WERI-Rb-1 (cell line): ENCODE results near the gene CDKL4.
"Not testable (repeated sequence)": the region's sequence is repeated elsewhere in the genome, so short reads cannot be mapped to it uniquely, and the experiment has no call there.

Experiments
- DNase-seq: peaks from one replicate; pipeline ENCODE4 v3.0.0-alpha.2; 2020
- H3K27ac ChIP-seq: fragments of 250-450 bp; sonication (Bioruptor Pico); 2 replicates; pipeline ENCODE4 v1.5.1; 2020; ENCODE audit warnings: mild to moderate bottlenecking, moderate library complexity
- H3K27me3 ChIP-seq: fragments of 250-450 bp; sonication (Bioruptor Pico); 2 replicates; pipeline ENCODE4 v1.5.1; 2021; ENCODE audit warnings: mild to moderate bottlenecking, low read depth, moderate library complexity; ENCODE audit not compliant: insufficient read depth, severe bottlenecking
- H3K36me3 ChIP-seq: fragments of 250-450 bp; sonication (Bioruptor Pico); 2 replicates; pipeline ENCODE4 v1.5.1; 2020; ENCODE audit warnings: mild to moderate bottlenecking, moderate library complexity
- H3K4me3 ChIP-seq: 2 replicates; pipeline ENCODE4 v1.5.1; 2011; ENCODE audit warnings: low read depth, mild to moderate bottlenecking, control low read depth, low read length
- H3K9me3 ChIP-seq: fragments of 250-450 bp; sonication (Bioruptor Pico); 2 replicates; pipeline ENCODE4 v1.5.1; 2021; ENCODE audit warnings: mild to moderate bottlenecking, moderate library complexity; ENCODE audit not compliant: severe bottlenecking
- TF ChIP-seq, protein P1 (sequence below): IDR thresholded peaks from 2 replicates; pipeline ENCODE4 v1.5.1; 2011; ENCODE audit warnings: low read depth, mild to moderate bottlenecking, control low read depth, inconsistent platforms, low read length

CDKL4 gene

DNA sequence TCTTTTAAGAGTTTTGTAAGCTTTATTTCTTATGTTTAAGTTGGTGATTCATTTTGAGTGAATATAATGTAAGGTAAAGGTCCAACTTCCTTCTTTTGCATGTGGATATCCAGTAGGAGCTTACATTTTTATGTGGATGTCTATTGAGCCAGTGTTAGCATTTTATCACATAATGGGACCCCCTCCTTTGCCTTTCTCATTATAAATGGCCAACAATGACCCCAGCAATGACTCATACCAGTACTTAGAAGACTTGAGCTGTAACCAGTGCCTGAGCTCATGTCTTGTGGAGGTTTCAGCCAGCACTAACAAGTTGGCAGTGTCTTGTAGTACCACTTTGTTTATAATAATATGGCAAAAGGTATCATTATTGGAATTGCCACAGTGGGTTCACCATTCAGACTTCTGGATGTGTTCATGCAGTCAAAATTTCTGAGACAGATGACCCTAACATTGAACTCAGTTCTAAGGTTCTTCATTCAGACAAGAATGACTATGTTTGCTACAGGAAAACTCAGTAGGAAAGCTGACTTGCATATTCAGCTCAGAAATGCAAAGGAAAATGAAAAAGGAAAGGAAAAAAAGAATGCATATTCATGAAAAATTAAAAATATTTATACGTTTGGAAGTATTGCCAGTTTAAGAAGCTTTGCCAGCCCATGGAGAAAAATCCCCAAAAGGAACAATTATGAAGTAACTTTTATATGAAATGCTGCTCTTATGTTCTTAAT, 41.0 kb downstream of the CDKL4 start:
- TF ChIP-seq, protein P1, sequence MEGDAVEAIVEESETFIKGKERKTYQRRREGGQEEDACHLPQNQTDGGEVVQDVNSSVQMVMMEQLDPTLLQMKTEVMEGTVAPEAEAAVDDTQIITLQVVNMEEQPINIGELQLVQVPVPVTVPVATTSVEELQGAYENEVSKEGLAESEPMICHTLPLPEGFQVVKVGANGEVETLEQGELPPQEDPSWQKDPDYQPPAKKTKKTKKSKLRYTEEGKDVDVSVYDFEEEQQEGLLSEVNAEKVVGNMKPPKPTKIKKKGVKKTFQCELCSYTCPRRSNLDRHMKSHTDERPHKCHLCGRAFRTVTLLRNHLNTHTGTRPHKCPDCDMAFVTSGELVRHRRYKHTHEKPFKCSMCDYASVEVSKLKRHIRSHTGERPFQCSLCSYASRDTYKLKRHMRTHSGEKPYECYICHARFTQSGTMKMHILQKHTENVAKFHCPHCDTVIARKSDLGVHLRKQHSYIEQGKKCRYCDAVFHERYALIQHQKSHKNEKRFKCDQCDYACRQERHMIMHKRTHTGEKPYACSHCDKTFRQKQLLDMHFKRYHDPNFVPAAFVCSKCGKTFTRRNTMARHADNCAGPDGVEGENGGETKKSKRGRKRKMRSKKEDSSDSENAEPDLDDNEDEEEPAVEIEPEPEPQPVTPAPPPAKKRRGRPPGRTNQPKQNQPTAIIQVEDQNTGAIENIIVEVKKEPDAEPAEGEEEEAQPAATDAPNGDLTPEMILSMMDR = no peak
- Histone ChIP-seq H3K27me3 (no peaks in the 10 kb centered on the region), H3K27ac (no peak overlapping the region), H3K9me3 (no peaks in the 10 kb centered on the region), H3K36me3 (no peaks in the 10 kb centered on the region), H3K4me3 (no peak overlapping the region)
- no peak for DNase-seq

DNA sequence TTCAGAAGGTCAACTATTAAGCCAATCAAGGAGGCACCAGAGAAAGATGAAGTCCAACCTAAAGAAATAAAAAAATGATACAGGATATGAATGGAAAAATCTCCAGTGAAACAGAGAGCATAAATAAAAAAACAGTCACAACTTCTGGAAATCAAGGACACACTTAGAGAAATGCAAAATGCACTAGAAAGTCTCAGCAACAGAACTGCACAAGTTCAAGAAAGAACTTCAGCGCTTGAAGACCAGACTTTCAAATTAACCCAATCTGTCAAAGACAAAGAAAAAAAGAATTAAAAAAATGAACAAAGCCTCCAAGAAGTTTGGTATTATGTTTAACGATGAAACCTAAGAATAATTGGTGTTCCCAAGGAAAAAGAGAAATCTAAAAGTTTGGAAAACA, 46.8 kb downstream of the CDKL4 start:
- DNase-seq = not testable (repeated sequence)

GRCh38 chr2:39194686-39195085, 49.1 kb downstream of the CDKL4 start:
- peaks cover 5% of the 10 kb centered on the region for H3K9me3 ChIP-seq
- no peak for DNase-seq
- H3K4me3 ChIP-seq = no peak overlapping the region
- H3K27me3 ChIP-seq = no peaks in the 10 kb centered on the region
- H3K27ac ChIP-seq = no peak overlapping the region
- TF ChIP-seq, protein P1 = no peak
- H3K36me3 ChIP-seq = no peaks in the 10 kb centered on the region

More for the DNA sequence above, 46.8 kb downstream of the CDKL4 start:
- H3K4me3 ChIP-seq, H3K9me3 ChIP-seq, H3K27me3 ChIP-seq, H3K36me3 ChIP-seq, H3K27ac ChIP-seq: not testable (repeated sequence)

- TF ChIP-seq, protein P1 = no peak
- Histone ChIP-seq H3K36me3 (no peaks in the 10 kb centered on the region), H3K4me3 (no peak overlapping the region), H3K9me3 (no peaks in the 10 kb centered on the region), H3K27me3 (no peaks in the 10 kb centered on the region), H3K27ac (no peak overlapping the region)
- DNase-seq = no peak
Measured at GRCh38 chr2:39188960-39189494, 54.7 kb downstream of the CDKL4 start.

GRCh38 chr2:39183673-39184072, 60.1 kb downstream of the CDKL4 start:
- TF ChIP-seq, protein P1 = no peak
- Histone ChIP-seq H3K9me3 (no peaks in the 10 kb centered on the region), H3K36me3 (no peaks in the 10 kb centered on the region), H3K27ac (no peak overlapping the region), H3K4me3 (no peak overlapping the region), H3K27me3 (no peaks in the 10 kb centered on the region)
- no peak for DNase-seq

DNA sequence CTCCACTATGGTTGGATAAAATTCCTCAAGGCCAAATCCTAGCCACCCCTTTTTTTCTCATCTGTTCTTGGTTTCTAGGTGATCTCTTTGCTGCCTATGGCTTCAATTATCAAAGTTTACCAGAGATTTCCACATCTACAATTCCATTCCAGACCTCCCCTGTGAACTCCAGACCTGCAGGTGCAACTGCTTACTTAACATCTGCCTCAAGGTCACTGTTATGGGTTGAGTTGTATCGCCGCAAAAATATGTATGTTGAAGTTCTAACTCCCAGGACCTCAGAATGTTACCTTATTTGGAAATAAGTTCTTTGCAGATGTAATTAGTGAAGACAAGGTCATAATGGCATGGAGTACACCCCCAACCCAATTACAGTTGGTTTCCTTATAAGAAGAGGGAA, 62.5 kb downstream of the CDKL4 start:
- H3K4me3 ChIP-seq = no peak overlapping the region
- no peak for DNase-seq
- TF ChIP-seq, protein P1 = no peak
- H3K27me3 ChIP-seq = no peaks in the 10 kb centered on the region
- H3K36me3 ChIP-seq = no peaks in the 10 kb centered on the region
- no peaks in the 10 kb centered on the region for H3K9me3 ChIP-seq
- H3K27ac ChIP-seq = no peak overlapping the region
